GM12874 (cell line): ENCODE results near the gene VPS35L.

ENCODE experiments used
- TF ChIP-seq, protein P1 (sequence below): IDR thresholded peaks from 2 replicates; pipeline ENCODE4 v1.5.1; 2011; ENCODE audit warnings: low read depth, mild to moderate bottlenecking, control low read depth, low read length, moderate library complexity; ENCODE audit not compliant: insufficient read depth

VPS35L gene

GRCh38 chr16:19681637-19682036 is 126.1 kb downstream of the VPS35L start:
- TF ChIP-seq, protein P1, sequence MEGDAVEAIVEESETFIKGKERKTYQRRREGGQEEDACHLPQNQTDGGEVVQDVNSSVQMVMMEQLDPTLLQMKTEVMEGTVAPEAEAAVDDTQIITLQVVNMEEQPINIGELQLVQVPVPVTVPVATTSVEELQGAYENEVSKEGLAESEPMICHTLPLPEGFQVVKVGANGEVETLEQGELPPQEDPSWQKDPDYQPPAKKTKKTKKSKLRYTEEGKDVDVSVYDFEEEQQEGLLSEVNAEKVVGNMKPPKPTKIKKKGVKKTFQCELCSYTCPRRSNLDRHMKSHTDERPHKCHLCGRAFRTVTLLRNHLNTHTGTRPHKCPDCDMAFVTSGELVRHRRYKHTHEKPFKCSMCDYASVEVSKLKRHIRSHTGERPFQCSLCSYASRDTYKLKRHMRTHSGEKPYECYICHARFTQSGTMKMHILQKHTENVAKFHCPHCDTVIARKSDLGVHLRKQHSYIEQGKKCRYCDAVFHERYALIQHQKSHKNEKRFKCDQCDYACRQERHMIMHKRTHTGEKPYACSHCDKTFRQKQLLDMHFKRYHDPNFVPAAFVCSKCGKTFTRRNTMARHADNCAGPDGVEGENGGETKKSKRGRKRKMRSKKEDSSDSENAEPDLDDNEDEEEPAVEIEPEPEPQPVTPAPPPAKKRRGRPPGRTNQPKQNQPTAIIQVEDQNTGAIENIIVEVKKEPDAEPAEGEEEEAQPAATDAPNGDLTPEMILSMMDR = no peak

DNA sequence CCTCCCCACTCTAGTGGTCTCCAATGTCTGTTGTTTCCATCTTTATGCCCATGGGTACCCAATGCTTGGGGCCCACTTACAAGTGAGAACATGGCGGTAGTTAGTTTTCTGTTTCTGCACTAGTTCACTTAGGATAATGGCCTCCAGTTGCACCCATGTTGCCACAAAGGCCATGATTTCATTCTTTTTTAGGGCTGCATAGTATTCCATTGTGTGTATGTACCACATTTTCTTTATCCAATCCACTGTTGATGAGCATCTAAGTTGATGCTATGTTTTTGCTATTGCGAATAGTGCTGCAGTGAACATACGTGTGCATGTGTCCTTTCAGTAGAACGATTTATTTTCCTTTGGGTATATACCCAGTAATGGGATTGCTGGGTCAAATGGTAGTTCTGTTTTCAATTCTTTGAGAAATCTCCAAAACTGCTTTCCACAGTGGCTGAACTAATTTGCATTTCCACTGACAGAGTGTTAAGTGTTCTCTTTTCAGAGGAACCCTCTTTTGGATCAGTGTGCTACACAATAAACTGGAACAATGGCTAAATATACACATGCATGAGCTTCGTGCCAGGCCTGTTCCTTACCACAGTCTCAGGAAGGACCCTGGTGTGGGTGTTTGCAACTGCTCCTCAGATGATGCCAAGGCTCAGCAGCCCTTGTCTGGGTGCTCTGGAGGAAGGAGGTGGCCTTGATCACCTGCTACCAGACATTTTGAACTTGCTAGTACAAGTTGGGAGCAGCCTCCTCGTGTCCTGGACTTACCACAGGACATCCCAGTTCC is 128.1 kb downstream of the VPS35L start:
- TF ChIP-seq, protein P1 = no peak

GRCh38 chr16:19685176-19685575 is 129.7 kb downstream of the VPS35L start:
- TF ChIP-seq, protein P1 = no peak

DNA sequence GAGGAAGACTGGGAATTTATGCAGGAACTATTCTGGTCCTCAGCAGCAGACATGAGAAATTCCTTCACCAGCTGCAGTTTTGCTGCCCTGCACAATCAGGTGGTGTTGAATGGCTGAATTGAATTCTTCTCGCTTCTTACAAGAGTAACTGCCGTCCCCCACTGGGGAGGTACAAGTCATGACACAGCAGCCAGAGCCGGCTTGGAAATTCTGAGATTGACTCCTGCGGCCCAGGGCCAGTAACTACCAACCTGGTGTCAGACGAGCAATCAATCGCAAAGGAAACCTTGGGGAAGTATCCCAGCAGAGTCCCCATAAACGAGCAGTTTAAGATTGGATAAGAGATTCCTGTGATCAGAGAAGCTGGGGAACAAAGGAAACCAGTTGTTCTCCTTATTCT is 131.8 kb downstream of the VPS35L start:
- TF ChIP-seq, protein P1 = no peak

- TF ChIP-seq, protein P1 = no peak
Measured at GRCh38 chr16:19688396-19689024, 133.0 kb downstream of the VPS35L start.

DNA sequence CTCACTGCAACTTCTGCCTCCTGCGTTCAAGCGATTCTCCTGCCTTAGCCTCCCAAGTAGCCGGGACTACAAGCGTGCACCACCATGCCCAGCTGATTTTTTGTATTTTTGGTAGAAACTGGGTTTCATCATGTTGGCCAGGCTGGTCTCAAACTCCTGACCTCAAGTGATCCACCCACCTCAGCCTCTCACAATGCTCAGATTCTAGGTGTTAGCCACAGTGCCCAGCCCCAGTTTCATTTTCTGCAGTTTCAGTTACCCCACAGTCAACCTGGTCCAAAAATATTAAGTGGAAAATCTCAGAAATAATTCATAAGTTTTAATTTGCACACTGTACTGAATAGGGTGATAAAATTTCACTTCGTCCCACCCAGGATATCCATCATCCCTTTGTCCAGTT is 133.8 kb downstream of the VPS35L start:
- TF ChIP-seq, protein P1 = no peak

- TF ChIP-seq, protein P1 = no peak
Measured at GRCh38 chr16:19690196-19690595, 134.7 kb downstream of the VPS35L start.
